ENCODE results near the gene CD69.

CD69 gene

DNA sequence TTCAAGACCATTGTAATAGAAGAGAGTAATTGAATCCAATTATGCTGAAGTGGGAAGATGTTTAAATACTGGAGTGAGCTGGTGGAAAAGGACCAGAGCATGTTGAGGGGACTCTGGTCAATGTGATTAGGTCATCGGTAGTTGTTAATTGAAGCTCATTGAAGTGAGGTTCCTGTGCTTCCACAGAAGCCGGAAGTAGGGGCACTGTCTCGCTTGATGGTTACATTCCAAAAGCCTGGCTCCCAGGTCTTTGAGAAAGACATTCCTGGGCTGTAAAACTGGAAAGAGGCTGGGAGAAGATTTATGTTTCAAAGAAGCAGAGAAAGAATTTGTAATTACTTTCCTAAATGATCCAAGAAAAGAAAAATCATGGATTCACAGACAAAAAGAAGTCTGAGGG lies 15.5 kb downstream of the CD69 start:
- no peak for DNase-seq

- DNase-seq: peak; percentile 61
Measured at GRCh38 chr12:9742661-9743060, 18.0 kb downstream of the CD69 start.

DNA sequence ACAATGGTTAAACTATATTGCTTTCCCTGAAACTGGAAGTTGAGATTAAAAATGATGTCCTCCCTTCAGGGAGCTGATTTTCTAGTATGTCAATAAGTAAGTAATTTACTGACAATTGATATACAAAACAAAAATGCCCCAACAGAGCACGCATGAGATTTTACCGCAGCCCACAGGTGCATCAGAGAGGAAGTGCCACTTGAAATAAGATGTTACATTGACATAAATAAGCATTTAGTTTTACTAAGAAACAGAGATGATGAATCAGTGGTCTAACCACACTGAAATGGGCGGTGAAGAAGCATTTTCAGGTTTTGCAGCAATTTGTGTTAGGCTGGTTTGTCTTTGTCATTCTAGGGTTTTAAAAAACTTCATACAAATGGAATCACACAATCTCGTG lies 19.0 kb downstream of the CD69 start:
- peak; percentile 84 for DNase-seq

GRCh38 chr12:9740106-9740750 lies 20.5 kb downstream of the CD69 start:
- peak; percentile 66 for DNase-seq

- DNase-seq: peak; percentile 46
Measured at GRCh38 chr12:9739404-9740105, 21.1 kb downstream of the CD69 start.

GRCh38 chr12:9738905-9739304 lies 21.8 kb downstream of the CD69 start:
- peak; percentile 17 for DNase-seq

DNA sequence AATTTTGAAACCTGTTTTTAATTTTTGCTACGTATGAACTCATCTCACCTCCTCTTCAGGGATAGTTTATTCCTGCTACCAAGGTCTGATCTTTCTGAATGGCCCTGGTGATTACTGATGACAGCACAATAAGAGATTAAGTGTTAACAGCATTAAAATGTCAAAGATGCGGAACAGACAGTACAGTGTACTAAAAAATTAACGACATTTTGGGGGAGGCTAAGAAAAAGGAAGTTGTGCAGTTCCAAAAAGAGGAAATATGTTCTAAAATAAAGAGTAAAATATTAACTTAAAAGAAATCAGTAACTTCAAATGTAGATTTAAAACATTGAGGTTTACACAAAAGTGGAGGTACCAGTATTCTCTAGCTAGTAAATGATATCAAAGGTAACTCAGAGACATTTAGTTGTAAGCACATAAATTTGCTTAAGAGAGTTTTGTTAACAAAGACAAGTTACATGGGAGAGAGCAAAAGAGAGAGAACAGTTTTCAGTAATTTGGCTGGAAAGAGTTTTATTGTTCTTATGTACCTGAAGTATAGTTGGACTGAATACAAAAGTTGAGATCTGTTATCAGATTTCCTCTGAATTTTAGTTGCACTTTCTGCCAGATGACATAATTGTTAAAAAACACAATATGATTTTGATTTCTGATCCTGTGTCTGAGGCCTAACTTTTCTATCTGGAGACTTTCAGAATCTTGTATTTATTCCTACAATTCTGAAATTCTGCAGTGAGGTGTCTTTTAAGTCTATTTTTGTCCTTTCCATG lies 23.6 kb downstream of the CD69 start:
- no peak for DNase-seq

DNA sequence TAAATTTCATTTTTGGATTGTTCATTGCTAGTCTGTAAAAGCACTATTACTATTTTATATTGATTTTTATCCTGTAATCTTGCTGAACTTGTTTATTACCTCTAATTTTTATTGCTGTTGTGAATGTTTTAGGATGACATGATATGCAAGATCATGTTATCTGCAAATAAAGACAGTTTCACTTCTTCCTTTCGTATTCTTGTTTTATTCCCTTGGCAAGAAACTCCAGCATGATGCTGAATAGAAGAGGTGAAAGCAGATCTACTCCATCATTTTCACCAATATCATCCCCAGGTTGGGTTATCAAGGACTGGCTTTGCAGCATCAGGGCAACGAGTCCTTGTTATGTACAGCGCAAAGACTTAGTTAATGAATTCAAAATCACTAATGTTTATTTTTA lies 25.1 kb downstream of the CD69 start:
- no peak for DNase-seq

DNA sequence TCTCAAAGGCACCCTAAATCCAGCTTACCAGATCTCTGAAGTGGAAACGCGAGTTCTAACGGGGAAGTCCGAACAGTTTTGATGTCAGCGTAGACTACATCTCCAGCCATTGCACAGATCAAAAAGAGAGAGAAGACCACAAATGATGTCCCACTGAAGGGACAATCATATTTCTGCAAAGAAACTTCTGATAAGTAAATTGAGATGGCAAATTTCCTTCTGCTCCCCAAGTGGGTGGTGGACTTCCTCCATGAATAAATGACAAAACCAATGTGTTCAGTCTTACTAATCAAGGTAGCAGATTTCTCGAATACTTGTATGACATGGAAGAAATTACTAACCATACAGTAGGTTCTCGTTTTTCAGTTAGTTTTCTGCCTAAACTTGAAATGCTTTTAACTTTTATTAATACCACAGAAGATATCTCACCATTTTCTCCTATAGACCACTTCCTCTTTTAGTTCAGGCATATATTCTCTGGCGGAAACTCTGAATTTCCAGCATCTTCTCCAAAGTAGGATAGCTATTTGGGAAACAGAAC lies 27.7 kb downstream of the CD69 start, which contains the start of gene CLECL1:
Gene CLECL1, minus strand, starts transcription at position 177 of the 541 bp plus-strand sequence.
- no peak for DNase-seq

- DNase-seq: no peak
Measured at GRCh38 chr12:9731797-9732196, 28.9 kb downstream of the CD69 start.

DNA sequence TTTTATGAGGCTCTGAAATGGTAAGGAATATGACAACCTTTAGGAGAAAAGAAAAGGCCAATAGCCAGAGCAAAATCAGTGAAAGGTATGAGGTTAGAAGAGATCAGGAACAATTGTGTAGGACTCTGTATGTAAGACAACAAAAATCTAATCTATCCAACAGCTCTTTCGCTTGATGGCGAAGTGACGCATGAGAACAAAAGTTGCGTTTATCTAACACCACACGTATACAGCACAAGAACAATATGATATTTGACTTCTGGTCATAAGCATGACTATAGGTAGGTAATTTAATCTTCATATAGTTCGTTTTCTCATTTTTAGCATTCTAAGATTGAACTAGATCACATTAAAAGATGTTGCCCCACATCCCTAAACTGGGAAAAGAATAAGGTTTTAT lies 29.3 kb downstream of the CD69 start:
- no peak for DNase-seq

- no peak for DNase-seq
Measured at GRCh38 chr12:9730591-9730990, 30.1 kb downstream of the CD69 start.

DNA sequence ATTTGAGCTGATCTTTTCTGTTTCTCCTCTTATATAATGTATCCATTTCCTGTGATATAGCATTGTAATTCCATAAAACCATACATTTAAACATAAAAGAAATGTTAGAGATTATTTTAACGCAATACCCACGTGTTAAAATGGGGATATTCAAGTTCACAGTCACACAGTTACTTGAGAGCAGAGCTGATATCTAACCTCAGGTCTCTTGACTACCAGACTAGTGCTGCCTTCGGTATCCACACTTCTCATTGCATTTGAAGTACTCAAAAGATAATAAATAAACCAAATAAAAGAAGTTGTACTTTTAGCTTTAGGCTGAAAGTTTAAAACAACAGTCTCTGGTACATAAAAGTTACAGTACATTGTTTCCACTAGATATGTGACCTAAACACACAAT lies 30.7 kb downstream of the CD69 start:
- DNase-seq: no peak

DNA sequence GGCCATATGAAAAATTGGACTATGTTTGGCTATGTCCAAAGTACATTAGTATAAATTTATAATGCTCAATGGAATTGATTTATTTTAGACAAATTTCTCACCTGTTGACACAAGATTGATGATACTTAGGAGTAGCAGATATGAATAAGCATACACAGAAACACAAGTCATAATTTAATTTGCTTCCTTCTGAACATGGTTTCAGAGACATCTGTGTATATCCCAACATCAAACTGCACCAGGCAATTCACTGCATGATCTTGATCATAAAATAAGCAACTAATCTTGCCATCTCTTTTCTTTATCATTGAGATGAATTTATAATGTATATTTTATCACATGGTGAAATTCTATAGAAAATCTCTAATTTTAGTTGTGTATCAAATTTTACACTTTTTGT lies 31.6 kb downstream of the CD69 start:
- DNase-seq: no peak

GRCh38 chr12:9727813-9728212 lies 32.9 kb downstream of the CD69 start:
- DNase-seq: no peak

GRCh38 chr12:9725213-9725870 lies 35.4 kb downstream of the CD69 start:
- no peak for DNase-seq

GRCh38 chr12:9724023-9724422 lies 36.7 kb downstream of the CD69 start:
- no peak for DNase-seq

DNA sequence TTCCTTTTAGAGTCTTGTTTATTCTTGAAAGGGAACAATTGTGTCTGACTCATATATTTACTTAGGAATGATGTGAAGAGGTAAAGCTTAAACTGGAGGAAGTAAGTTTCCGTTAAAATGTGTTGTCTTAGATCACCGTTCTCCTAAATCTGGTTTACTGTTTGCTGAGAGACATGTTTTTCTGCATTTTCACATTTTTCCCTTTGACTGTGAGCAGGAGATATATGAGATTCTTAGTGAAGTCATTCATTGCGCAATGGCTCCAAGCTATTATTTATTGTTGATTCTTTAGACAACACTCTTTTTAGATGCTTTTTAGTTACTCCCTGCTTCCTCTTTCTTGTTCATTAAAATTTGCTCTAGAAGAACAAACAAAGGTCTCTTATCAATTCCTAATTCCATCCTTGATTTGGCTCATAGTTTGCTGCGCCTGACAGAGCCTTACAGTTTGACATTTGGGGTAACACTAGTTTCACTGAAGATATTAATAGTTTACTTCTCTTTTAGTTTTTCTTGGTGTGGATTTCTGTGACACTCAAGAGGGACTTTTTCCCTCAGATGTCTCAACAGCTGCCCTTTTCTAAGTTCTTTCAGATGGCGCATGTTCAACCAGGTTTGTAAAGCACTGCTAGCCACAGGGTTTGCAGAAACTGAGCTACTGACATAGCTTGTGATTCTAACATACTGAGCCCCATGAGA lies 39.2 kb downstream of the CD69 start:
- DNase-seq: peak; percentile 21

- DNase-seq: no peak
Measured at GRCh38 chr12:9719790-9720189, 40.9 kb downstream of the CD69 start.

DNA sequence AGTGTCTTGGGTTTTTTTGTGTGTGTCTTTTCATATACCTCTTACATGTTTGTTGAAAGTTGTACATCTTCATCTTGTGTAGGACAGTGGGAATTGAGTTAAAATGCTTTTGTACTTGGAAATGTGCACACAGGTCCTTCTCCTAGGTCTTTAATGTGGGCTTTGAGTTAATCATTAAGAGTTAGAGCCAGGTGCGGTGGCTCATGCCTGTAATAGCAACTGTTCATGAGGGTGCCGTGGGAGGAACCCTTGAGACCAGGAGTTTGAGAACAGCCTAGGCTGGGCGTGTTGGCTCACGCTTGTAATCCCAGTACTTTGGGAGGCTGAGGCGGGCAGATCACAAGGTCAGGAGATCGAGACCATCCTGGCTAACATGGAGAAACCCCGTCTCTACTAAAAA lies 41.7 kb downstream of the CD69 start:
- no peak for DNase-seq

GRCh38 chr12:9717070-9717925 lies 43.4 kb downstream of the CD69 start:
- DNase-seq: no peak
